Measurements from ENCODE around the gene COG1.
A peak's percentile ranks its signal among the peaks of the same experiment; 100 is the strongest.

The COG1 gene

GRCh38 chr17:73201215-73202069 lies 8.6 kb downstream of the COG1 start:
- DNase-seq = no peak

GRCh38 chr17:73203135-73203787 lies 10.4 kb downstream of the COG1 start:
- DNase-seq = no peak

GRCh38 chr17:73203788-73204479 lies 11.1 kb downstream of the COG1 start:
- no peak for DNase-seq

DNA sequence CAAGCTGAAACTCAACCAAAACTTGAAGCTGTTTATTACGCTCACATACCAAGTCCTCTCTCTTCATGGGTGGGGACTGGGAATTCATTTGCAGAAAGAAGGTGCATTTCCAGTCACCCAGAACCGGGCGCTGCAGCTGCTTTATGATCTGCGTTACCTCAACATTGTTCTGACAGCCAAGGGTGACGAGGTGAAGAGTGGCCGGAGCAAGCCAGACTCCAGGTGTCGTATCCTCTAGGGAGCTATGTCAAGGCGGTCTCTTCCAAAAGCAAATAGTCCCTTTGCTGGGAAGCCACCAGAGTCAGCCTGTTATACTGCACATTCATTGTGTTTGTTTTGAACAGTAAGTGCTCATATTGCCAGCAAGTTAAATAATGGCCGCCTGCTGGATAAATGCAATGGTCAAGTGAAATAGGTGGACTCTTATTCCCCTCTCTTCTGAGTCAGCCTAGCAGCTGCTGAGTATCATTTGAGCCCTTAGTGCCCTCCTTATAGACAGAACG lies 12.7 kb downstream of the COG1 start:
- no peak for DNase-seq

GRCh38 chr17:73208139-73208827 lies 15.4 kb downstream of the COG1 start:
- DNase-seq = no peak

- DNase-seq = no peak
These were observed 16.6 kb downstream of the COG1 start for GRCh38 chr17:73209436-73209835.

DNA sequence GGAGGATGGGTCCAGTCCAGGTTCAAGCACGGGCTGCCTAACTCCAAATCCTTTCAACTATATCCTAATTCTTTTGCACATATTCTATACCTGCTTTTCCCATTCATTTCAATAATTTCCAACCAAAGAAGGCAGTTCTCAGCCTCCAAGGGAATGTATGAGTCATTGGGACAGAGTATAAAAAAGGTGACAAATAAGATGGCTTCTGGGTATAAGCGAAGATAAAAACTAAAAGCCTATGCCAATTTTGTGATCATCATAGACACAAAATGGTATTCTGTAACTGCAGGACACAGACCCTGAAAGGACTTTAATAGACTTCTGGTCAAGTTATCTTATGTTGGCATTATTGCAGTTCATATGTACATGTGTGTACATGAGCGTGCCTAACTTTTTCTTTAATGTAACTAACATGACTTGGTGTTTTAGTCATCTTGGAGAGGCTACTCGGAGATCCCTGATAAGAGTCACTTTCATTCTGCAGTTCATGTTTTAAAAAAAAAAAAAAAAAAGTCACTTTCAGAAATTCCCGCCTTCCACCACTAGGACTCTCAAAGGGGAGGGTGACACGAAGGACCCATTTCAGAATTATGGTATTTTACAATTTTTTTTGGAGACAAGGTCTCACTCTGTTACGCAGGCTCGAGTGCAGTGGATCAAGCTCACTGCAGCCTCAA lies 17.3 kb downstream of the COG1 start:
- DNase-seq = no peak

- DNase-seq = no peak
These were observed 18.9 kb downstream of the COG1 start for GRCh38 chr17:73211745-73212144.

GRCh38 chr17:73214008-73214407 lies 21.2 kb downstream of the COG1 start:
- DNase-seq = no peak

- DNase-seq = no peak
These were observed 22.0 kb downstream of the COG1 start for GRCh38 chr17:73214851-73215250.

DNA sequence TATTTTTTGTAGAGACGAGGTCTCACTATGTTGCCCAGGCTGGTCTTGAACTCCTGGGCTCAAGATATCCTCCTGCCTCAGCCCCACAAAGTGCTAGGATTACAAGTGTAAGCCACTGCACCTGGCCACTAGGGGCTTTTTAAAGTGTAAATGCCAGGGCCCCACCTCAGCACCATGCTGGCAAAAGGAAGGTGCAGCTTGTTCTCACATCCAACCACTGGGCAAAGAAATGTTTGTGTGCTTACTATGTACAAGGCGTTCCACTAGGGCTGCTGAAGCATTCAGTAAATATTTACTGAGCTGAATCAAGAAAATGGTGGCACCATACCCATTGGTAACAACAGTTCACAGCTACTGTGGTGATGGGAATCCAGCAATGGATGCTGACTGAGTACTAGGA lies 22.6 kb downstream of the COG1 start:
- no peak for DNase-seq

DNA sequence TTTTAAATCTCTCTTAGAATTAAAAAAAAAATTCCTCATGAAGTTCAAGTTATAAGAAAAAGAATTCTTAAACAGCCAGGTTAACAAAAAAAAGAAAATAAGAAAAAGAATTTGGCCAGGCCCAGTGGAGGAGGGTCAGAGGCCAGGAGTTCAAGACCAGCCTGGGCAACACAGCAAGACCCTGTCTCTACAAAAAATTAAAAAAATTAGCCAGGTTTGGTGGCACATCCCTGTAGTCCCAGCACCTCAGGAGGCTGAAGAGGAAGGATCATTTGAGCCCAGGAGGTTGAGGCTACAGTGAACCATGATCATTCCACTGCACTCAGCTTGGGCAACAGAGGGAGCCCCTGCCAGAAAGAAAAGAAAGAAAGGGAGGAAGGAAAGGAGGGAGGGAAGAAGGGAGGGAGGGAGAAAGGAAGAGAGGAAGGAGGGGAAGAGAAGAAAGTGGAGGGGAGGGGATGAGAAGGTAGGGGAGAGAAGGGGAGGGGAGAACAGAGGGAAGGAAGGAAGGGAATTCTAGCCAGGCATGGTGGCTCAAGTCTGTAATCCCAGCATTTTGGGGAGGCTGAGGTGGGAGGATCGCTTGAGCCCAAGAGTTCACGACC lies 30.9 kb downstream of the COG1 start:
- DNase-seq = no peak

- no peak for DNase-seq
These were observed 31.4 kb downstream of the COG1 start for GRCh38 chr17:73224237-73224636.

GRCh38 chr17:73224663-73225305 lies 31.9 kb downstream of the COG1 start:
- DNase-seq = no peak

GRCh38 chr17:73226556-73227172 lies 33.8 kb downstream of the COG1 start:
- DNase-seq = no peak

DNA sequence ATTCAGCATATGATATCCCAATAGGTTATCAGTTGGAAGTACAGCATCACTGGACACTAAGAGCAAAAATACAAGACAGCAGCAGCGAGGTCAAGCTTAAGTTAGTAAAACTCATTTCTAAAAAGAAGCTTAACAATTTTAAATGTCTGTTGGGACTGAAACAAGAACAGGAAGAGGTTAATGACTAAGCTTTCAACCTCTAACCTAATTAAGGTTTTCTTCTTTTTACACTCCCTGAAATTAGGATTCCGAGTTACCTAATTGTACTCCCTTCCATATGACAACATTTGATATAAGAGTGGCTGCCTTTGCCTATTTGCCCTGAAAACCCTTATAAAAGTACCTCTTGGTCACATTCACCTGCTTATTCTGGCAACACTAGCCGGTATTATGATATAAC lies 34.5 kb downstream of the COG1 start:
- DNase-seq = no peak

DNA sequence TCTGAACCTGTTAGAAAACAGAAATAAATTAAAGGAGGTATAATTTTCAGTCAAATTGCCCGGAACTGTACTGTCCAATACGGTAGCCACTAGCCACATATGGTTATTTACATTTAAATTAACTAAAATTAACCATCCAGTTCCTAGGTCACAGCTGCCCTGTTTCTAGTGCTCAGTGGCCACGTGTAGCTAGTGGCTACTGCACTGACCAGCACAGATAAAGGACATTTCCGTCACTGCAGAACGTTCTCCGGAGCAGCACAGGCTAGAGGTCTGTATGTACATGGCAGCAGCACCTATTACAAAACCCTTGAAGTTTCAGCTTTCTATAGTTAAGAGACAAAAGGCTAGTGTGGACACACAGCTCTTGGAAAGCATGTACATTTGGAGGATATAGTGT lies 35.1 kb downstream of the COG1 start:
- DNase-seq = no peak

GRCh38 chr17:73228748-73229236 lies 35.9 kb downstream of the COG1 start:
- DNase-seq = peak; percentile 79

GRCh38 chr17:73230088-73230487 lies 37.2 kb downstream of the COG1 start:
- DNase-seq = no peak

GRCh38 chr17:73231395-73231794 lies 38.5 kb downstream of the COG1 start:
- no peak for DNase-seq

All from NCI-H226 (cell line).